ENCODE results near the gene TNRC18. TPM values are rescaled to one million over a fixed set of nuclear protein-coding genes. Genes with fewer than 3 reads are reported as not detected.

Gene TNRC18
- total and polyA plus RNA-seq, 2 donors (not counting 3 experiments of a cell fraction or from before 2014, with no cell fraction given), result 14.8 to 64.6 TPM

DNA sequence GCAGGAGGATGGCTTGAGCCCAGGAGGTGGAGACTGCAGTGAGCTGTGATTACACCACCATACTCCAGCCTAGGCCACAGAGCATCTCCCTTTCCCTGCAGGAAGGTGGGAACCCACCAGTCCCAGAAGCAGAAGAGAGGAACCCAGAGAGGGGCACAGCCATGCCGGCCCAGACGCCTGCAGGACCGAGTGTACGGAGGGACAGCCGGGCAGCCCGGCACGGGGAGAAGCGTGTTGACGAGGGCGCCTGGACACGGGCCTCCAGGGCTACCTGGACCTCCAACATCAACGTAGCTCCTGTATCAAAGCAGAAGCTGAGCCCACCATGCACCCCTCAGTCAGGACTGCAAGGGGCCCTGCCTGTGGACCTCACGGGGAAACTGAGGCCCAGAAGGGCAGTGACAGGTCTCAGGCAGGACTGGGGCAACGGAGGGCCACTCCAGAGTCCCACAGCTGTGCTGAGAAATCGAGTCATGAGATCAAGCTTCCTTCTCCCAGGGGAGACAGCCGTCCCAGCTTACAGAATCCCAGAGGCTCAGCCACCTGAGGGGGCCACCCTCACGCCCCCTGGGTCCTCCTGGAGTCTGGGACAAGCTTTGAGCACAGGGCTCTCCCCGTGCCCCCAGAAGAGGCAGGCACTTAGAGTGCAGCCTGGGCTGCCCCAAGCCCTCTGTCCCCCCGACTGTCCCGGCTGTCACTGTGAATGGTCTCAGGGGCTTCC, 43.1 kb downstream of the TNRC18 start:
- dilution Hi-C loops (cut with MboI; ENCODE audit: extremely low pct_ligation_motif_present, low sequenced_read_pairs) (no loop called here), intact Hi-C loops (cut with micrococcal nuclease) (no loop called here)
- peaks cover 52% of the 10 kb centered on the region for H3K79me2 ChIP-seq (ENCODE audit: control insufficient read depth, insufficient read depth, low read length)
- no TSS peak for BruUV-seq (replicated peaks)
- H3K9me1 ChIP-seq (replicated peaks; ENCODE audit: control insufficient read depth, extremely low read depth, insufficient read depth, low read length), result no peaks in the 10 kb centered on the region
- TF ChIP-seq, protein P1, sequence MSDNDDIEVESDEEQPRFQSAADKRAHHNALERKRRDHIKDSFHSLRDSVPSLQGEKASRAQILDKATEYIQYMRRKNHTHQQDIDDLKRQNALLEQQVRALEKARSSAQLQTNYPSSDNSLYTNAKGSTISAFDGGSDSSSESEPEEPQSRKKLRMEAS (IDR thresholded peaks at IDR 0.05; ENCODE audit: insufficient read depth, insufficient read length), result no peak
- TF ChIP-seq FOS (IDR thresholded peaks at IDR 0.05; ENCODE audit: borderline replicate concordance, insufficient read depth, low read length) (no peak), EZH2 (IDR thresholded peaks at IDR 0.05; ENCODE audit: borderline replicate concordance, low read depth, low read length, severe bottlenecking) (no peak), JUN (IDR thresholded peaks at IDR 0.05; ENCODE audit: borderline replicate concordance, insufficient read depth, insufficient read length, low read depth) (no peak), POLR2A (IDR thresholded peaks at IDR 0.05; ENCODE audit: low read depth, low read length) (no peak), GATA2 (IDR thresholded peaks at IDR 0.05; ENCODE audit: insufficient read depth, insufficient read length, low read depth, low read length) (no peak), MYC (IDR thresholded peaks at IDR 0.05; ENCODE audit: low read depth, low read length) (no peak), POLR2AphosphoS5 (IDR thresholded peaks at IDR 0.05; ENCODE audit: insufficient read depth, low read depth, low read length) (no peak)
- TF ChIP-seq, protein P2, sequence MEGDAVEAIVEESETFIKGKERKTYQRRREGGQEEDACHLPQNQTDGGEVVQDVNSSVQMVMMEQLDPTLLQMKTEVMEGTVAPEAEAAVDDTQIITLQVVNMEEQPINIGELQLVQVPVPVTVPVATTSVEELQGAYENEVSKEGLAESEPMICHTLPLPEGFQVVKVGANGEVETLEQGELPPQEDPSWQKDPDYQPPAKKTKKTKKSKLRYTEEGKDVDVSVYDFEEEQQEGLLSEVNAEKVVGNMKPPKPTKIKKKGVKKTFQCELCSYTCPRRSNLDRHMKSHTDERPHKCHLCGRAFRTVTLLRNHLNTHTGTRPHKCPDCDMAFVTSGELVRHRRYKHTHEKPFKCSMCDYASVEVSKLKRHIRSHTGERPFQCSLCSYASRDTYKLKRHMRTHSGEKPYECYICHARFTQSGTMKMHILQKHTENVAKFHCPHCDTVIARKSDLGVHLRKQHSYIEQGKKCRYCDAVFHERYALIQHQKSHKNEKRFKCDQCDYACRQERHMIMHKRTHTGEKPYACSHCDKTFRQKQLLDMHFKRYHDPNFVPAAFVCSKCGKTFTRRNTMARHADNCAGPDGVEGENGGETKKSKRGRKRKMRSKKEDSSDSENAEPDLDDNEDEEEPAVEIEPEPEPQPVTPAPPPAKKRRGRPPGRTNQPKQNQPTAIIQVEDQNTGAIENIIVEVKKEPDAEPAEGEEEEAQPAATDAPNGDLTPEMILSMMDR (IDR thresholded peaks at IDR 0.05; ENCODE audit: extremely low read depth in 1 of 2, insufficient read depth in 1 of 2, low read depth in 1 of 2, low read length in 2 of 2), result no peak
- DNase-seq (ENCODE audit: low read depth, low spot score) (no peak), FAIRE-seq (no peak)
- no peaks in the 10 kb centered on the region for H3K9me3 ChIP-seq (replicated peaks; ENCODE audit: control insufficient read depth, insufficient read depth, low read length)
- no peak overlapping the region for H3K4me2 ChIP-seq (ENCODE audit: insufficient read depth, low read length)
- H2AFZ ChIP-seq (ENCODE audit: low read depth, low read length), result no peak overlapping the region
- no peak overlapping the region for H3K4me3 ChIP-seq (replicated peaks in 1 of 3; ENCODE audit: insufficient read depth in 1 of 3, low read depth in 1 of 3, low read length in 3 of 3)
- H3K27me3 ChIP-seq (ENCODE audit: control insufficient read depth in 2 of 2, insufficient read depth in 2 of 2, low read length in 2 of 2), result no peaks in the 10 kb centered on the region
- POLR2A ChIA-PET, result no interaction called here
- no peak overlapping the region for H3K27ac ChIP-seq (ENCODE audit: insufficient read depth, low read depth, low read length)
- H4K20me1 ChIP-seq (replicated peaks; ENCODE audit: control insufficient read depth, extremely low read depth, insufficient read depth, low read length), result peaks cover 2% of the 10 kb centered on the region
- H3K4me1 ChIP-seq (ENCODE audit: control insufficient read depth, extremely low read depth, insufficient read depth, low read length), result no peaks in the 10 kb centered on the region
- no peak overlapping the region for H3K9ac ChIP-seq (replicated peaks; ENCODE audit: extremely low read depth, insufficient read depth, low read length)
- CTCF ChIA-PET, result no interaction called here
- H3K36me3 ChIP-seq (ENCODE audit: control insufficient read depth in 2 of 2, extremely low read depth in 1 of 2, insufficient read depth in 2 of 2, low read length in 2 of 2), result peaks cover 3 to 20% of the 10 kb centered on the region in 2 experiments
